HG03025 (cell line): ENCODE measurements around the gene CDHR5.
"Not testable (repeated sequence)": the region's sequence is repeated elsewhere in the genome, so short reads cannot be mapped to it uniquely, and the experiment has no call there.

ENCODE experiments used
- ATAC-seq: cut with Tn5 transposase; IDR thresholded peaks from one replicate; pipeline ENCODE4 v1.9.1; 2021; ENCODE audit warnings: mild to moderate bottlenecking, moderate library complexity; ENCODE audit not compliant: unreplicated experiment, low FRiP score

Gene CDHR5

GRCh38 chr11:624705-625635, at the start of gene CDHR5:
Gene CDHR5, minus strand, starts transcription at chr11:624955. Its CDS starts 53 bp downstream, at chr11:624902.
- no peak for ATAC-seq

GRCh38 chr11:674406-674805, 49.7 kb upstream of the CDHR5 start:
- no peak for ATAC-seq

- ATAC-seq = no peak
Measured at GRCh38 chr11:673866-674265, 49.1 kb upstream of the CDHR5 start.

- no peak for ATAC-seq
Measured at GRCh38 chr11:665704-666281, 41.0 kb upstream of the CDHR5 start.

GRCh38 chr11:665062-665703, 40.4 kb upstream of the CDHR5 start:
- no peak for ATAC-seq

- no peak for ATAC-seq
Measured at GRCh38 chr11:662689-663274, 38.0 kb upstream of the CDHR5 start.

GRCh38 chr11:660681-661444, 36.1 kb upstream of the CDHR5 start:
- no peak for ATAC-seq

GRCh38 chr11:660281-660680, 35.5 kb upstream of the CDHR5 start:
- ATAC-seq = no peak

- ATAC-seq = no peak
Measured at GRCh38 chr11:659532-660085, 34.9 kb upstream of the CDHR5 start.

GRCh38 chr11:657691-658126, 33.0 kb upstream of the CDHR5 start:
- no peak for ATAC-seq

- ATAC-seq = no peak
Measured at GRCh38 chr11:656866-657265, 32.1 kb upstream of the CDHR5 start.

- no peak for ATAC-seq
Measured at GRCh38 chr11:656426-656825, 31.7 kb upstream of the CDHR5 start.

- ATAC-seq = no peak
Measured at GRCh38 chr11:655036-655726, 30.4 kb upstream of the CDHR5 start.

- not testable (repeated sequence) for ATAC-seq
Measured at GRCh38 chr11:654444-654843, 29.7 kb upstream of the CDHR5 start.

- ATAC-seq = no peak
Measured at GRCh38 chr11:653837-654236, 29.1 kb upstream of the CDHR5 start.

GRCh38 chr11:653136-653535, 28.4 kb upstream of the CDHR5 start:
- ATAC-seq = not testable (repeated sequence)

- no peak for ATAC-seq
Measured at GRCh38 chr11:650482-650881, 25.7 kb upstream of the CDHR5 start.

- ATAC-seq = not testable (repeated sequence)
Measured at GRCh38 chr11:647672-648158, 23.0 kb upstream of the CDHR5 start.

GRCh38 chr11:646214-646613, 21.5 kb upstream of the CDHR5 start:
- no peak for ATAC-seq
